Vein endothelial cell (primary cell): Measurements from ENCODE around the gene CTDNEP1. TPM values are rescaled to one million over a fixed set of nuclear protein-coding genes. Genes with fewer than 3 reads are reported as not detected.

Source experiments
- small RNA-seq: library from RNA; depleted of rRNA; stranded (forward); fragments of <200 nt; gene quantifications from one replicate; pipeline ENCODE3, GENCODE V24; 2012
- total RNA-seq: library from RNA; depleted of rRNA; stranded (reverse); fragments of >200 nt; gene quantifications from 2 replicates; pipeline ENCODE4 v1.2.3, GENCODE V29; 2012

The CTDNEP1 gene
- total RNA-seq = 38.5 and 48.3 TPM in 2 replicates

DNA sequence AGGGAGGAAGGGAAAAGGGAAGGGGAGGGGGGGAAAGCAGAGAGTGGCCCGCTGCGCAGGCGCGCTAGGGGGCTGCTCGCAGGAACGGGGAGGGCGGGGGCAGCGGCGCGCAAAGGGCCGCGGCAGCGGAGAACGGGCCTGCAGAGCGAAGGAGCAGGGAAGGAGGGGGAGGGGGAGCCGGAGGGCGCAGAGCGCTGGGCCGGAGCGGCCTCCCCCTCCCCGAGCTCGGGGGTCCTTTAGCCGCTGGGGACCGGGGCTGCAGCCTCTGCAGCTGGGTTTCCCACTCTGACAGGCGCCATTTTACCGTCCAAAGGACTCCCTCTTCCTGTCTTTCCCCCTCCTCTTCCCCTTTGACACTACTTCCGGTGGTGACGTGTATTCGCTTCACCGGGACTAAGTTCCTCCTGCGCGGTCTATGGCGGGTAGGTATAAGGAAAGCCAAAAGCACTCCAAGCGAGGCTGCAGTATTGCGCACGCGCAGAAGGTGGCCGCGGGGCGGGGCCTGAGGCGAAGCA, at the start of gene CTDNEP1:
CTDNEP1 (minus strand) TSS at position 74 of the 515 bp plus-strand sequence. CDS start 438 bp downstream, outside the sequence.

DNA sequence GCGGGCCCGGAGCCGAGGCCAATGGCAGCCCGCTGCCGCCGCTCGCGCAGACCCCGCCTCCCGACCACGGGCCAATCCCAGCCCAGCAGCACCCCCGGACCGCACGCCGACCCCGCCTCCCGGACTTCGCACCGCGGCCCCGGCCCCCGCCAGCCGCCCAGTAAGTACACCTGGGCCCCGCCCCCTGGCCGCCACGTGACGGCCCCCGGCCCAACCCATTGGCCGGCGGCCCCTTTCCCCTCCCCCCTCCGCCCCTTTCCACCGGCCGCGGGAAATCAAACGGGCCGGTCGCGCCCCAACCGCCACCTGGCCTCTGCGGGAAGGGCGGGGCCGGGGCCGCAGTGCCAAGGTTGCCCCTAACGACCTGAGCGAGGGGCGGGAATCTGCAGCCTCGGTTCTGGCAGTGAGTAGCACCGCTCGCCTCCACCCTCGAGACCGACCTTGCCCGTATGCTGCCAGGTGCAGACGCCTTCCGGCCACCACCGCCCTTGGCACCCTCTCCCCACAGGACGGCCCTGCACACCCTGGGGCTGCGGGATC, 43.1 kb upstream of the CTDNEP1 start, which contains the start of gene YBX2:
YBX2 (minus strand) TSS at position 26 of the 540 bp plus-strand sequence. CDS start 139 bp downstream, outside the sequence.

DNA sequence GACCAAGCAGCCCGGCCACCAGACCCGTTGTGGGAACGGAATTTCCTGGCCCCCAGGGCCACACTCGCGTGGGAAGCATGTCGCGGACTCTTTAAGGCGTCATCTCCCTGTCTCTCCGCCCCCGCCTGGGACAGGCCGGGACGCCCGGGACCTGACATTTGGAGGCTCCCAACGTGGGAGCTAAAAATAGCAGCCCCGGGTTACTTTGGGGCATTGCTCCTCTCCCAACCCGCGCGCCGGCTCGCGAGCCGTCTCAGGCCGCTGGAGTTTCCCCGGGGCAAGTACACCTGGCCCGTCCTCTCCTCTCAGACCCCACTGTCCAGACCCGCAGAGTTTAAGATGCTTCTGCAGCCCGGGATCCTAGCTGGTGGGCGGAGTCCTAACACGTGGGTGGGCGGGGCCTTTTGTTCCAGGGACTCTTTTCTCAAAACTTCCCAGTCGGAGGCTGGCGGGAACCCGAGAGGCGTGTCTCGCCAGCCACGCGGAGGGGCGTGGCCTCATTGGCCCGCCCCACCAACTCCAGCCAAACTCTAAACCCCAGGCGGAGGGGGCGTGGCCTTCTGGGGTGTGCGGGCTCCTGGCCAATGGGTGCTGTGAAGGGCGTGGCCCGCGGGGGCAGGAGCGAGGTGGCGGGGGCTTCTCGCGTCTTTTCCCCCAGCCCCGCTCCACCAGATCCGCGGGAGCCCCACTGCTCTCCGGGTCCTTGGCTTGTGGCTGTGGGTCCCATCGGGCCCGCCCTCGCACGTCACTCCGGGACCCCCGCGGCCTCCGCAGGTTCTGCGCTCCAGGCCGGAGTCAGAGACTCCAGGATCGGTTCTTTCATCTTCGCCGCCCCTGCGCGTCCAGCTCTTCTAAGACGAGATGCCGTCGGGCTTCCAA, 29.8 kb upstream of the CTDNEP1 start, which contains the start of gene SLC2A4:
SLC2A4 (plus strand) TSS at position 645 of the 879 bp plus-strand sequence; CDS start at position 862, 217 bp downstream.

DNA sequence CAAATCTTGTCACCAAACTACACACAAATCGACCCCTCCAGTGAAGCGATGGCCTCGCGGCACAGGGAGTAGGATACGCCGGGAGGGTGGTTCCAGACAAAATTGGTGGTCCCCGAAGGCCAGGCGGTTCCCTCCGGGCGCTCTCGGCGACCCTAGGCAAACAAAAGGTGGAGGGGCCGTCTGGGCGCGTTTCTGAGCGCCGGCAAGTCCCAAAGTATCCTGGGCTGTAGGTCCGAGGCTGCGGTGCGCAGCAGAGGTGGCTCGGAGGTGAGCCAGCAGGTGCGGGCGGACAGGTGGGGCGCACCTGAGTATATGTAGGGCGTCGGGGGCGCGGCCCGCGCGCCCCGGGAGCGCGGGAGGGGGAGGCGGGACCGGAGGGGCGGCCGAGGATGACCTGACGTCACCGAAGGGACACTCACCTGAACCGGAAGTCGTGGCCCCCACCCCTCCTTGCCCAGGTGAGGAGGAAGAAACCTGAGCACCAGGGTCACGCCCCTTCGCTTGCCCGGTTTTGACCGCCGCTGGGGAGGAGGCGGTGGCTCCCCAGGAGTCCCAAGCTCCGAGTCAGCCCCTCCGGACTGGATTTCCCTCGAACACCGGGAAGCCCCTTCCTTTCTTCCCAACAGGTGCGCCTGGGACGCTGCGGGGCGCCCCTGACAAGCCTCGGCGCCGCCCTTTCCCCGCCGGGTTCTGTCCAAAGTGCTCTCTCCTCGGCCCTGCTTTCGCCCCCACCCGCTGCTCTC, 10.8 kb upstream of the CTDNEP1 start, which contains the start of gene CLDN7:
CLDN7 (minus strand) TSS at position 287 of the 743 bp plus-strand sequence. CDS start 435 bp downstream, outside the sequence.

DNA sequence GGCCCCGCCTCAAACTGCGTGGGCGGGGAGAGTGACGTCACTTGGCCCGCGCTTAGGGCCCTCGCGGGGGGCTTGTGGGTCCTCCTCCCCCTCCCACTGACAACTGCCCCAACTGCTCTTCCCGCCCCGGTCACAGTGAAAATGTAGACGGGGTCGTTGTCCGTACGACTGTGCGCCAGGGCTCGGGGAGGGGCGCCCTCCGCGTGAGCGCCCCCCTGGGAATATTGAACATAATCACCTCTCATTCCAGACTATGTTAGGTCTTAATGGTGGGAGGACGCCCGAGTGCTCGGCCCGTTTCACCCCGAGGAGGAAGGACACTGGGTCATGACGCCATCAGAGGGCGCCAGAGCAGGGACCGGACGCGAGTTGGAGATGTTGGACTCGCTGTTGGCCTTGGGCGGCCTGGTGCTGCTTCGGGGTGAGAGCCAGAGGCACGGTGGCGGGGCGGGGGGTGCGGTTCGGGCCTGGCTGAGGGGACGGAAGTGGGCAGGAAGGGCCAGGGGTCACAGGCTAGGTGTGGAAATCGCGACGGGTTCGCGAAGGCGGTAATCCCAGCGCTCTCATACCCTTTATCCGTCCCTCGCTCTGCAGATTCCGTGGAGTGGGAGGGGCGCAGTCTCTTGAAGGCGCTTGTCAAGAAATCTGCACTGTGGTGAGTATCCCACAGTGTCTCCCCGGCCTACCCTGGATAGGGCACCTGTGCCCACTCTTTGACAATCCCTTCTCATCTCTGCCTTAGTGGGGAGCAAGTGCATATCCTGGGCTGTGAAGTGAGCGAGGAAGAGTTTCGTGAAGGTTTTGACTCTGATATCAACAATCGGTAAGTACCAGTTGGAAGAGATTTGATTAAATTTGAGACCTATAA, 876 bp upstream of the CTDNEP1 start, which contains the start of gene ELP5:
ELP5 (plus strand) TSS at position 40 of the 868 bp plus-strand sequence; CDS start at position 376, 336 bp downstream.

GRCh38 chr17:7241783-7242716, 9.5 kb downstream of the CTDNEP1 start, which contains the start of gene GABARAP:
Gene GABARAP, minus strand, starts transcription at chr17:7242449. Its CDS starts 119 bp downstream, at chr17:7242330.

GRCh38 chr17:7239091-7240027, 12.2 kb downstream of the CTDNEP1 start, which contains the start of gene PHF23:
Gene PHF23, minus strand, starts transcription at chr17:7239457. Its CDS starts 178 bp downstream, at chr17:7239279.

GRCh38 chr17:7234083-7234951, 17.2 kb downstream of the CTDNEP1 start, which contains the start of gene DVL2:
Gene DVL2, minus strand, starts transcription at chr17:7234517. Its CDS starts 255 bp downstream, at chr17:7234262.

DNA sequence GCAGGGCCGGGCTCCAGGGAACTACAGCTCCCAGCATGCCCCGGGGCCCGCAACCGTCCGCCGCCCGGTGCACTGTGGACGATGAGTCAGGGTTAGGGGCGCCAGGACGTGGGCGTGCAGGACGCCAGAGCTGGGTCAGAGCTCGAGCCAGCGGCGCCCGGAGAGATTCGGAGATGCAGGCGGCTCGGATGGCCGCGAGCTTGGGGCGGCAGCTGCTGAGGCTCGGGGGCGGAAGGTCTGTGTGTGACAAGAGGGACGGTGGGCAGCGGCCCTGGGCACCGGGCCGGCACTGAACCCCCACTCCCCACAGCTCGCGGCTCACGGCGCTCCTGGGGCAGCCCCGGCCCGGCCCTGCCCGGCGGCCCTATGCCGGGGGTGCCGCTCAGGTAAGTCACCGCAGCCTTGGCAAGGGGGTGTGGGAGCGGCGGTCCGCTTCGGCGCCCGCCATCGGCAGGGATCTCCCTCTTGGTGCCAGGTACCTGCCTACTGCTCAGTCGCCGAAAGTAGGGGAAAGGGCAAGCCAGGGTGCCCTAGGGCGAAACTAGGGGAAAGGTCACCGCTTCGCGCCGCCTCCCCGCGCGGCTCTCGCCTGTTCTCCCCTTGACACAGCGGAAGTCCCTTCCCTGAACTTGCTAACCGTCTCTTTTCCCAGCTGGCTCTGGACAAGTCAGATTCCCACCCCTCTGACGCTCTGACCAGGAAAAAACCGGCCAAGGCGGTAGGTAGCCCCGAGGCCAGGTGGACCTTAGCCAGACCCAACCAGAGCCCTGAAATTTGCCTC, 31.5 kb downstream of the CTDNEP1 start, which contains the start of the genes ACADVL and DLG4:
ACADVL (plus strand) TSS at position 127 of the 781 bp plus-strand sequence; CDS start at position 174, 47 bp downstream.
DLG4 (minus strand) TSS at position 25 of the 781 bp plus-strand sequence.

Small RNAs within 50 kb of the gene (small RNA-seq; reads per million reads assigned to genes)
- 127 reads per million, percentile 99 among the genes with 10 or more reads in this experiment for gene MIR324
- gene RF00019 = not detected

Other genes starting within 250 kb of the CTDNEP1 start
- 52.9 and 85.6 TPM in 2 replicates for gene RNASEK, start 239.1 kb downstream of the CTDNEP1 start, total RNA-seq
- 171 and 175 TPM in 2 replicates for gene BCL6B, start 228.7 kb downstream of the CTDNEP1 start, total RNA-seq
- gene SLC16A13, start 215.7 kb downstream of the CTDNEP1 start, total RNA-seq = 2.0 TPM in 2 replicates
- 0.48 and 0.98 TPM in 2 replicates for gene SLC16A11, start 207.6 kb downstream of the CTDNEP1 start, total RNA-seq
- 0.19 TPM in 1 of 2 replicates, not detected in the other for gene CLEC10A, start 171.5 kb downstream of the CTDNEP1 start, total RNA-seq
- gene ASGR2, start 136.9 kb downstream of the CTDNEP1 start, total RNA-seq = not detected in 2 replicates
- gene ASGR1, start 72.4 kb downstream of the CTDNEP1 start, total RNA-seq = 10.3 and 10.8 TPM in 2 replicates
- 10.7 and 23.5 TPM in 2 replicates for gene DLG4, start 31.9 kb downstream of the CTDNEP1 start, total RNA-seq
- 200 and 286 TPM in 2 replicates for gene ACADVL, start 31.8 kb downstream of the CTDNEP1 start, total RNA-seq
- gene DVL2, start 17.2 kb downstream of the CTDNEP1 start, total RNA-seq = 54.3 and 57.8 TPM in 2 replicates
- gene PHF23, start 12.3 kb downstream of the CTDNEP1 start, total RNA-seq = 57.2 and 58.5 TPM in 2 replicates
- gene GABARAP, start 9.3 kb downstream of the CTDNEP1 start, total RNA-seq = 229 and 455 TPM in 2 replicates
- 36.9 and 42.9 TPM in 2 replicates for gene ELP5, start 481 bp upstream of the CTDNEP1 start, total RNA-seq
- 10.8 and 13.4 TPM in 2 replicates for gene CLDN7, start 10.7 kb upstream of the CTDNEP1 start, total RNA-seq
- 0.10 and 0.33 TPM in 2 replicates for gene SLC2A4, start 30.0 kb upstream of the CTDNEP1 start, total RNA-seq
- gene YBX2, start 42.9 kb upstream of the CTDNEP1 start, total RNA-seq = 2.3 TPM in 1 of 2 replicates, not detected in the other
- 949 and 999 TPM in 2 replicates for gene EIF5A, start 55.9 kb upstream of the CTDNEP1 start, total RNA-seq
- gene GPS2, start 63.6 kb upstream of the CTDNEP1 start, total RNA-seq = 43.1 and 48.1 TPM in 2 replicates
- 17.0 and 21.3 TPM in 2 replicates for gene NEURL4, start 77.6 kb upstream of the CTDNEP1 start, total RNA-seq
- not detected in 2 replicates for gene ACAP1, start 84.8 kb upstream of the CTDNEP1 start, total RNA-seq
- gene KCTD11, start 100.4 kb upstream of the CTDNEP1 start, total RNA-seq = 2.6 and 3.6 TPM in 2 replicates
- not detected in 2 replicates for gene TMEM95, start 103.4 kb upstream of the CTDNEP1 start, total RNA-seq
- 0.38 and 0.65 TPM in 2 replicates for gene TNK1, start 129.4 kb upstream of the CTDNEP1 start, total RNA-seq
- 27.0 and 36.3 TPM in 2 replicates for gene PLSCR3, start 142.8 kb upstream of the CTDNEP1 start, total RNA-seq
- 41.6 and 153 TPM in 2 replicates for gene TMEM256, start 152.4 kb upstream of the CTDNEP1 start, total RNA-seq
- gene NLGN2, start 156.1 kb upstream of the CTDNEP1 start, total RNA-seq = 4.6 and 5.2 TPM in 2 replicates
- not detected in 2 replicates for gene SPEM1, start 168.6 kb upstream of the CTDNEP1 start, total RNA-seq
- gene SPEM2, start 173.9 kb upstream of the CTDNEP1 start, total RNA-seq = not detected in 2 replicates
- gene SPEM3, start 177.1 kb upstream of the CTDNEP1 start, total RNA-seq = not detected in 2 replicates
- gene TMEM102, start 183.7 kb upstream of the CTDNEP1 start, total RNA-seq = 13.1 and 13.6 TPM in 2 replicates
- gene FGF11, start 187.8 kb upstream of the CTDNEP1 start, total RNA-seq = 0.38 and 0.65 TPM in 2 replicates
- gene CHRNB1, start 193.3 kb upstream of the CTDNEP1 start, total RNA-seq = 5.5 and 5.9 TPM in 2 replicates
- 26.4 and 32.3 TPM in 2 replicates for gene ZBTB4, start 227.9 kb upstream of the CTDNEP1 start, total RNA-seq
- not detected in 2 replicates for gene SLC35G6, start 229.7 kb upstream of the CTDNEP1 start, total RNA-seq
- gene POLR2A, start 232.6 kb upstream of the CTDNEP1 start, total RNA-seq = 128 and 163 TPM in 2 replicates